Naive B cell (primary cell): ENCODE data around the gene RAP1B. TPM values are rescaled to one million over a fixed set of nuclear protein-coding genes. Genes with fewer than 3 reads are reported as not detected.
A peak's percentile ranks its signal among the peaks of the same experiment; 100 is the strongest.

ENCODE experiments used
- ATAC-seq, 2 donors: fragments of 150-1000 bp; cut with Tn5 transposase; 2 replicates each; pipeline ENCODE4 v1.10.0; 2021; ENCODE audit warnings: low read depth in 2 of 2, mild to moderate bottlenecking in 2 of 2, moderate library complexity in 2 of 2
- DNase-seq: peaks from one replicate; pipeline ENCODE4 v3.0.0; 2022
- H3K27ac Mint-ChIP-seq, 6 donors: one replicate each; pipeline ENCODE4 v1.8.0; 2020 to 2022; ENCODE audit warnings: mild to moderate bottlenecking in 6 of 6, mixed read lengths in 6 of 6, moderate library complexity in 5 of 6, inconsistent platforms in 2 of 6
- H3K27me3 Mint-ChIP-seq, 3 donors: one replicate each; pipeline ENCODE4 v1.8.0; 2021 to 2022; ENCODE audit warnings: mixed read lengths in 3 of 3, mild to moderate bottlenecking in 1 of 3
- H3K36me3 Mint-ChIP-seq, 2 donors: one replicate each; pipeline ENCODE4 v1.8.0; 2020 to 2022; ENCODE audit warnings: mixed read lengths in 2 of 2, inconsistent platforms in 1 of 2, mild to moderate bottlenecking in 1 of 2
- H3K4me1 Mint-ChIP-seq, 3 donors: one replicate each; pipeline ENCODE4 v1.8.0; 2020 to 2022; ENCODE audit warnings: mixed read lengths in 3 of 3, inconsistent platforms in 1 of 3, mild to moderate bottlenecking in 1 of 3, moderate library complexity in 1 of 3
- H3K4me3 Mint-ChIP-seq, 8 donors: one replicate each; pipeline ENCODE4 v1.8.0; 2020 to 2022; ENCODE audit warnings: mild to moderate bottlenecking in 8 of 8, mixed read lengths in 8 of 8, moderate library complexity in 8 of 8, inconsistent platforms in 2 of 8
- H3K9me3 Mint-ChIP-seq, 7 donors: one replicate each; pipeline ENCODE4 v1.8.0; 2020 to 2022; ENCODE audit warnings: mixed read lengths in 7 of 7, mild to moderate bottlenecking in 5 of 7, inconsistent platforms in 2 of 7, moderate library complexity in 1 of 7
- polyA plus RNA-seq, 6 donors: library from polyadenylated mRNA; unstranded; fragments of 300-500 nt; fragmentation: Illumina TruSeq; gene quantifications; one replicate each; pipeline ENCODE4 v1.2.3, GENCODE V29; 2021; ENCODE audit warnings: low read depth in 6 of 6

RAP1B gene
- polyA plus RNA-seq, 6 donors from 2014 or later = 311 to 473 (median 344) TPM

GRCh38 chr12:68614769-68615168, 4.1 kb downstream of the RAP1B start:
- Mint-ChIP-seq H3K27ac (peak overlapping the region in 3 of 6 donors; percentile 64 to 95 (median 69)), H3K27me3 (no peaks in the 10 kb centered on the region), H3K4me3 (peak overlapping the region in 7 of 8 donors; percentile 43 to 100 (median 93)), H3K4me1 (peaks cover 45 to 87% (median 64%) of the 10 kb centered on the region in 3 donors), H3K9me3 (no peaks in the 10 kb centered on the region), H3K36me3 (peaks cover 10 to 13% of the 10 kb centered on the region in 2 donors)
- ATAC-seq (no peak), DNase-seq (no peak)

DNA sequence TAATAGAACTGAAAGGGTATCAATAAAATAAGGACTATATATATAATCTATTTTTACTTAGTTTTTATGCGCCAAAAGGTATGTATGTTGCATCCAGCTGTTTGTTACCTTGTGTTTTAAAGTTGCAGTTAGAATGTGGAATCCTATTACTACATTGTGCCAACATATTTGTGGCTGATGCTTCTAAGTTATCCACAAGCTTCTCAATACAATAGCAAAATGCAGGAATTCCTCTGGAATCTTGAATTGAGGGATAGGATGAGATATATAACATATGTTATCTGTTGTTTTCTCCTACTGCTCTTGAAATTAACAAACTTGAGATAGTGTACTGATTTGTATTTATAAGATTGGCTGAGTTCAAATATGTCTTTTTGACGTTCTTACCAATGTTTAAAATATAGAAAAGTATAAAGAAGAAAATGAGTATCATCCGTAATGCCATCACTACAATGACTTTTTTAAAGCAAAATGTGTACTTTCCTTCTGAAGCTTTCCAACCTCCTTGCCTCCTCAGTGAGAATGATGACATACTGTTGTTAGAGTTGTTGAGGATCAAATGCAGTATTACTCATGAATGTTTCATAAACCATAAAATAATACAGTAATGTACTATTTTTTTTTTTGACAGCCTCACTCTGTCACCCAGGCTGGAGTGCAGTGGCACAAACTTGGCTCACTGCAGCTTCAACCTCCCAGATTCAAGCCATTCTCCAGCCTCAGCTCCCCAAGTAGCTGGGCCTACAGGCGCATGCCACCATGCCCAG, 6.6 kb downstream of the RAP1B start:
- no peaks in the 10 kb centered on the region for H3K9me3 Mint-ChIP-seq
- H3K27me3 Mint-ChIP-seq = no peaks in the 10 kb centered on the region
- DNase-seq (no peak), ATAC-seq (no peak)
- peak overlapping the region in 3 of 8 donors; percentile 25 to 44 (median 32) for H3K4me3 Mint-ChIP-seq
- H3K4me1 Mint-ChIP-seq = peaks cover 58 to 93% (median 79%) of the 10 kb centered on the region in 3 donors
- H3K27ac Mint-ChIP-seq = peak overlapping the region in 2 of 6 donors; percentile 11 to 34
- peaks cover 10 to 13% of the 10 kb centered on the region in 2 donors for H3K36me3 Mint-ChIP-seq

GRCh38 chr12:68619541-68619940, 8.8 kb downstream of the RAP1B start:
- no peaks in the 10 kb centered on the region for H3K27me3 Mint-ChIP-seq
- no peaks in the 10 kb centered on the region for H3K9me3 Mint-ChIP-seq
- ATAC-seq (no peak), DNase-seq (no peak)
- peaks cover 55 to 92% (median 76%) of the 10 kb centered on the region in 3 donors for H3K4me1 Mint-ChIP-seq
- H3K27ac Mint-ChIP-seq = peak overlapping the region in 1 of 6 donors; percentile 59
- peaks cover 0 to 10% of the 10 kb centered on the region in 2 donors for H3K36me3 Mint-ChIP-seq
- peak overlapping the region in 1 of 8 donors; percentile 23 for H3K4me3 Mint-ChIP-seq

DNA sequence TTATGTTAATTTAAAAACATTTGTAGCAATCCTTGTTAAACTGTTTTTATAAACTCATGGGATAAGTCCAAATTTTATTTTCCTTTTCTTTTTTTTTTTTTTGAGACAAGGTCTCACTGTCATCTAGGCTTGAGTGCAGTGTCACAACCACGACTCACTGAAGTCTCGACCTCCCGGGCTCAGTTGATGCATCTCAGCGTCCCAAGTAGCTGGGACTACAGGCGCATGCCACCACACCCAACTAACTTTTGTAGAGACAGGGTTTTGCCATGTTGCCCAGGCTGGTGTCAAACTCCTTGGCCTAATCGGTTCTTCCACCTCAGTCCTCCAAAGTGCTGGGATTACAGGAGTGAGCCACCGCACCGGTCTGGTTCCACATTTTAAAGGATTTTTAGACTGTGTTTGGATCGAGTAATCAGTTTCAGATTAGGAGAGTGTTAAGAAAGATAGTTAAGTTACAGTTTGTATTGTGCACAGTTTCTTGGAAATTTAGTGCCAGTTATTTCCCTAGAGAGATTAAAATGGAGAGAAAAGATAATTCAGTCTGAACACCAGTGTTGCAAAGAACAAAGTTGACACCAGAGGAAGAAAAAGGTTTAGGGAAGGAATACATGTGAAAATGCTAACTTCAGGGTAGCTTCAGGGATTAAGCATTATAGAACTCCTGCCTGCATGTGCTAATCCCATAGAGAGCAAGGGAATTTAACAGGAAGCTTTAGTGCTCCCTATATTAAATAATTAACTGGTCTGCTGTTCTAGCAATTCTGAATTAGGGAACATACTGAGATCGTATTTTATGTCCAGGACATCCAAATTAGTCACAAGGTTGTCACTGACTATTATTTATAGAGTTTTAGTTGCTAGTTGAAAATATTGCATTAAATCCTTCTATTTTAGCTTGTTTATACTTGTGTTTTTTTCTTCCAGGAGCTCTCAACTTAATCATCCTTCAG, 10.1 kb downstream of the RAP1B start:
- Mint-ChIP-seq H3K27me3 (no peaks in the 10 kb centered on the region), H3K4me3 (peak overlapping the region in 6 of 8 donors; percentile 13 to 67 (median 31)), H3K27ac (peak overlapping the region; percentile 14 to 91 (median 68)), H3K9me3 (no peaks in the 10 kb centered on the region), H3K4me1 (peaks cover 51 to 91% (median 69%) of the 10 kb centered on the region in 3 donors), H3K36me3 (peaks cover 0 to 12% of the 10 kb centered on the region in 2 donors)
- DNase-seq (no peak), ATAC-seq (no peak)

- peaks cover 0 to under 1% (median 0%) of the 10 kb centered on the region in 7 donors for H3K9me3 Mint-ChIP-seq
- DNase-seq (no peak), ATAC-seq (no peak)
- peaks cover 57 to 89% (median 76%) of the 10 kb centered on the region in 3 donors for H3K4me1 Mint-ChIP-seq
- no peaks in the 10 kb centered on the region for H3K27me3 Mint-ChIP-seq
- peak overlapping the region; percentile 1 to 67 (median 25) for H3K4me3 Mint-ChIP-seq
- H3K27ac Mint-ChIP-seq = peak overlapping the region; percentile 8 to 91 (median 55)
- H3K36me3 Mint-ChIP-seq = peaks cover 4 to 14% of the 10 kb centered on the region in 2 donors
These were observed 10.9 kb downstream of the RAP1B start for GRCh38 chr12:68621472-68622081.

- Mint-ChIP-seq H3K27ac (peak overlapping the region in 4 of 6 donors; percentile 11 to 60 (median 24)), H3K27me3 (no peaks in the 10 kb centered on the region), H3K9me3 (peaks cover 0 to 4% (median 0%) of the 10 kb centered on the region in 7 donors), H3K4me3 (peak overlapping the region in 5 of 8 donors; percentile 16 to 82 (median 58)), H3K4me1 (peaks cover 62 to 91% (median 82%) of the 10 kb centered on the region in 3 donors), H3K36me3 (peaks cover 11 to 20% of the 10 kb centered on the region in 2 donors)
- ATAC-seq (peak in 1 of 2 donors; percentile 32), DNase-seq (no peak)
These were observed 11.6 kb downstream of the RAP1B start for GRCh38 chr12:68622250-68622649.

GRCh38 chr12:68623059-68623458, 12.4 kb downstream of the RAP1B start:
- peak overlapping the region in 5 of 6 donors; percentile 8 to 67 (median 33) for H3K27ac Mint-ChIP-seq
- peaks cover 0 to 12% (median 3%) of the 10 kb centered on the region in 7 donors for H3K9me3 Mint-ChIP-seq
- H3K4me1 Mint-ChIP-seq = peaks cover 58 to 85% (median 77%) of the 10 kb centered on the region in 3 donors
- H3K36me3 Mint-ChIP-seq = peaks cover 11 to 28% of the 10 kb centered on the region in 2 donors
- DNase-seq (no peak), ATAC-seq (peak; percentile 27 to 57)
- H3K27me3 Mint-ChIP-seq = no peaks in the 10 kb centered on the region
- peak overlapping the region in 6 of 8 donors; percentile 10 to 82 (median 26) for H3K4me3 Mint-ChIP-seq

DNA sequence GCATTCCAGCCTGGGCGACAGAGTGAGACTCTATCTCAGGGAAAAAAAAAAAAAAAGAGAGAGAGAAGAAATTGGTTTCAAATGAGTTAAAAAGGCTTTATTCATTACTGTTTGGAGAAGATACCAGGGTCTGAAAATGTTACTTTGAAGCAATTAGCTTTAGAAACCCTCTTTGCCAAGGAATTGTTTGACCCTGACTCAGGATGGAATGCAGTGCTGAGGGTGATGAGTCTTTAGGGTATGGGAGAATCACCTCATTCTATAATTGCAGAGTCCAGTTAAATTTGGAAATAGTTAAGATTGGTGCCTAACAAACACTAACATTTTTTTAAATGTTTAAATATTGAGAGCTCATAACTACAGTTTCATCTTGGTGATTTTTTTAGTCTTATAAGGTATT, 13.3 kb downstream of the RAP1B start:
- no peak for DNase-seq
- no peaks in the 10 kb centered on the region for H3K27me3 Mint-ChIP-seq
- peaks cover 0 to 13% (median 3%) of the 10 kb centered on the region in 7 donors for H3K9me3 Mint-ChIP-seq
- H3K36me3 Mint-ChIP-seq = peaks cover 11 to 28% of the 10 kb centered on the region in 2 donors
- peak overlapping the region in 2 of 6 donors; percentile 14 to 74 for H3K27ac Mint-ChIP-seq
- peak overlapping the region in 1 of 8 donors; percentile 82 for H3K4me3 Mint-ChIP-seq
- ATAC-seq = no peak
- peaks cover 61 to 77% (median 73%) of the 10 kb centered on the region in 3 donors for H3K4me1 Mint-ChIP-seq

DNA sequence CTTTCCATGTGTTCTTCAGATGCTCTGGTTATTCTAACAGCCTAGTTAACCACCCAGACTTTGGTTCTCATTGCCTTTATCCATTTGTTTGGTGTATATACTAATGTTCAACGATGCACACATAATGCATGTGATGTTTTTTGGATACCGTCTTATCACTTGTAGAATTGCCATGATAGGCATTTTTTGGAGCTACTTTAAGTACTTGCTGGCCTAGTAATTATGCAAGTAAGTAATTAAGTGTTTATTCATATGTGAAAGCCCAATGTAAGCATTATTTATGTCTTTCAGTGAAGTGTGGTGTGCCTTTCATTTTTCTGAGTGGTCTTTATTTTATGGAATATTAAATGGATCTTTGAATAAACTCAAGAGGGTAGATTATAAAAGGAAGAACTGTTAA, 14.2 kb downstream of the RAP1B start:
- Mint-ChIP-seq H3K27ac (peak overlapping the region in 2 of 6 donors; percentile 62 to 66), H3K4me3 (peak overlapping the region in 1 of 8 donors; percentile 26), H3K9me3 (peaks cover 0 to 13% (median 3%) of the 10 kb centered on the region in 7 donors), H3K4me1 (peaks cover 62 to 77% (median 71%) of the 10 kb centered on the region in 3 donors), H3K27me3 (no peaks in the 10 kb centered on the region), H3K36me3 (peaks cover 11 to 27% of the 10 kb centered on the region in 2 donors)
- ATAC-seq = no peak
- DNase-seq = no peak

DNA sequence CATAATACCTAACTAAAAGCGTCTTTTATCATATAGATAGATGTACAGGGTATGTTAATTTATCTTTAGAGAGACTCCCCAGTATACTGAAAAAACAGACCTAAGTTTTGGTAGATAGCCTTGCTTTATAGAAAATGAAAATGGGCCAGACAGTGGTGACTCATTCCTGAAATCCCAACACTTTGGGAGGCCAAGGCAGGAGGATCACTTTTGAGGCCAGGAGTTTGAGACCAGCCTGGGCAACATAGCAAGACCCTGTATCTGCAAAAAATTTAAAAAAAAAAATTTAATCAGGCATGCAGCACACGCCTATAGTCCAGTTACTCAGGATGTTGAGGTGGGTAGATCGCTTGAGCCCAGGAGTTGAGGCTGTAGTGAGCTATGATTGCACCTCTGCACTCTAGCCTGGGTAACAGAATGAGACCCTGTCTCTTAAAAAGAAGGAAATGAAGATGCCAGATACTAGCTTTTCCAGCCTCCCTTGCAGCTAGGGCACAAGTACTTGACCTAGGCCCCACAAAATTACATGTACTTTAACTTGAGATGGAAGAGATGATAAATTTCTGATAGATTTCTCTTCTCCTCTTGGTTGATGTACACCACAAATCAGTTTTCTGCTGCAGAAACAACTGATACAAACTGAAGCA, 17.1 kb downstream of the RAP1B start:
- Mint-ChIP-seq H3K36me3 (peaks cover 11 to 27% of the 10 kb centered on the region in 2 donors), H3K27ac (peak overlapping the region in 2 of 6 donors; percentile 12 to 53)
- no peak for ATAC-seq

DNA sequence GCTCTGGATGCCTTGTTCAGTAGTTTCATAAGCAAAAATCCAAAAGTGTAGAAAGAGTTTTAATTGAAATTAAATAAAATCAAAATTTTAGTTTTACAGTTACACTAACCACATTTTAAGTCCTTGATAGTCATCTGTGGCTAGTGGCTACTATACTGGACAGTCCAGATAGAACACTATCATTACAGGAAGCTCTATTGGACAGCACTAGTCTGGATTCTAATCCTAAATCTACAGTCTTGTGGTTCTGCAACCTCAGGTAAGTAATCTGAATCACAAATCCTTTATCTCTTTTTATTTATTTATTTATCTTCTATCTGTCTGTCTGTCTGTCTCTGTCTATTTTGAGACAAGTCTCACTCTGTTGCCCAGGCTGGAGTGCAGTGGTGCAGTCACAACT, 18.0 kb downstream of the RAP1B start:
- Mint-ChIP-seq H3K27me3 (no peaks in the 10 kb centered on the region), H3K9me3 (peaks cover 0 to 13% (median 3%) of the 10 kb centered on the region in 7 donors), H3K36me3 (peaks cover 11 to 27% of the 10 kb centered on the region in 2 donors), H3K4me1 (peaks cover 55 to 71% (median 68%) of the 10 kb centered on the region in 3 donors), H3K27ac (peak overlapping the region in 3 of 6 donors; percentile 58 to 92 (median 72)), H3K4me3 (peak overlapping the region in 5 of 8 donors; percentile 12 to 41 (median 35))
- ATAC-seq (no peak), DNase-seq (no peak)

More for the DNA sequence above, 17.1 kb downstream of the RAP1B start:
- H3K9me3 Mint-ChIP-seq = peaks cover 0 to 13% (median 3%) of the 10 kb centered on the region in 7 donors
- H3K4me3 Mint-ChIP-seq = peak overlapping the region in 2 of 8 donors; percentile 25 to 47
- no peak for DNase-seq
- no peaks in the 10 kb centered on the region for H3K27me3 Mint-ChIP-seq
- peaks cover 55 to 71% (median 68%) of the 10 kb centered on the region in 3 donors for H3K4me1 Mint-ChIP-seq

DNA sequence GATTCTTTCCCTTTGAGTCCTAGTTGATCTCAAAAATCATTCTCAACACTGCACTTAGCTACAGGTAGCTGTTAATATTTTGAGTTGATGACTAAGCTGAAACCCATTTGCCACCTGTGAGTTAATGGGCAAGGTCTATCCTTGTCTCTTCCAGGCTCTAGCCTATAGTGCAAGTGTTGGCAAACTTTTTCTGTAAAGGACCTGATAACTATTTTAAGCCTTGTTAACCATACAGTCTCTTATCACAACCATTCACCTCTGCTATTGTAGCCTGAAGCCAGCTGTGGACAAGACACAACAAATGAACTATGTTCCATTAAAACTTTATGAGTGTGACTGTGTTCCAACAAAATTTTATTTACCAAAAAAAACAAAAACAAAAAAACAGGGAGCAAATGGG, 19.4 kb downstream of the RAP1B start:
- Mint-ChIP-seq H3K4me3 (peak overlapping the region in 6 of 8 donors; percentile 9 to 81 (median 54)), H3K27ac (peak overlapping the region; percentile 19 to 92 (median 53)), H3K4me1 (peaks cover 61 to 73% (median 73%) of the 10 kb centered on the region in 3 donors), H3K9me3 (peaks cover 0 to 13% (median 3%) of the 10 kb centered on the region in 7 donors), H3K27me3 (no peaks in the 10 kb centered on the region), H3K36me3 (peaks cover 11 to 25% of the 10 kb centered on the region in 2 donors)
- ATAC-seq (no peak), DNase-seq (no peak)
